ENCODE results near the gene CYP26B1.
"Not testable (repeated sequence)": the region's sequence is repeated elsewhere in the genome, so short reads cannot be mapped to it uniquely, and the experiment has no call there.

The CYP26B1 gene

GRCh38 chr2:72097276-72097675, 50.4 kb downstream of the CYP26B1 start:
- no peak overlapping the region for H3K27ac ChIP-seq
- no peaks in the 10 kb centered on the region for H3K9me3 ChIP-seq (ENCODE audit: low read depth, low read length)
- no peak for DNase-seq (ENCODE audit: low read depth, low spot score)
- no peak overlapping the region for H3K9ac ChIP-seq (ENCODE audit: insufficient read length)
- H3K4me3 ChIP-seq: no peak overlapping the region
- H3K36me3 ChIP-seq (ENCODE audit: insufficient read depth, low read length): no peaks in the 10 kb centered on the region
- TF ChIP-seq EZH2 (IDR thresholded peaks at IDR 0.05) (no peak), POLR2AphosphoS5 (IDR thresholded peaks at IDR 0.05; ENCODE audit: borderline replicate concordance, low read depth, low read length) (no peak), FOXP2 (optimal IDR thresholded peaks at IDR 0.05; ENCODE audit: control extremely low read depth, extremely low read length, insufficient read depth) (no peak)

- no peaks in the 10 kb centered on the region for H3K36me3 ChIP-seq (ENCODE audit: insufficient read depth, low read length)
- no peak for DNase-seq (ENCODE audit: low read depth, low spot score)
- no peak overlapping the region for H3K4me3 ChIP-seq
- H3K27ac ChIP-seq: no peak overlapping the region
- H3K9ac ChIP-seq (ENCODE audit: insufficient read length): no peak overlapping the region
- H3K9me3 ChIP-seq (ENCODE audit: low read depth, low read length): no peaks in the 10 kb centered on the region
- TF ChIP-seq POLR2AphosphoS5 (IDR thresholded peaks at IDR 0.05; ENCODE audit: borderline replicate concordance, low read depth, low read length) (no peak), EZH2 (IDR thresholded peaks at IDR 0.05) (no peak), FOXP2 (optimal IDR thresholded peaks at IDR 0.05; ENCODE audit: control extremely low read depth, extremely low read length, insufficient read depth) (no peak)
These were observed 51.5 kb downstream of the CYP26B1 start for GRCh38 chr2:72096181-72096580.

- no peak overlapping the region for H3K27ac ChIP-seq
- TF ChIP-seq POLR2AphosphoS5 (IDR thresholded peaks at IDR 0.05; ENCODE audit: borderline replicate concordance, low read depth, low read length): no peak
- no peaks in the 10 kb centered on the region for H3K9me3 ChIP-seq (ENCODE audit: low read depth, low read length)
- no peak overlapping the region for H3K4me3 ChIP-seq
- no peaks in the 10 kb centered on the region for H3K36me3 ChIP-seq (ENCODE audit: insufficient read depth, low read length)
- no peak overlapping the region for H3K9ac ChIP-seq (ENCODE audit: insufficient read length)
- no peak for DNase-seq (ENCODE audit: low read depth, low spot score)
These were observed 52.3 kb downstream of the CYP26B1 start for GRCh38 chr2:72095364-72095763.

- DNase-seq (ENCODE audit: low read depth, low spot score): no peak
- Histone ChIP-seq H3K9ac (ENCODE audit: insufficient read length) (no peak overlapping the region), H3K4me3 (no peak overlapping the region), H3K9me3 (ENCODE audit: low read depth, low read length) (no peaks in the 10 kb centered on the region), H3K27ac (no peak overlapping the region), H3K36me3 (ENCODE audit: insufficient read depth, low read length) (no peaks in the 10 kb centered on the region)
- TF ChIP-seq EZH2 (IDR thresholded peaks at IDR 0.05) (no peak), FOXP2 (optimal IDR thresholded peaks at IDR 0.05; ENCODE audit: control extremely low read depth, extremely low read length, insufficient read depth) (no peak), POLR2AphosphoS5 (IDR thresholded peaks at IDR 0.05; ENCODE audit: borderline replicate concordance, low read depth, low read length) (no peak)
These were observed 53.0 kb downstream of the CYP26B1 start for GRCh38 chr2:72094701-72095100.

GRCh38 chr2:72092111-72092510, 55.6 kb downstream of the CYP26B1 start:
- TF ChIP-seq EZH2 (IDR thresholded peaks at IDR 0.05) (no peak), POLR2AphosphoS5 (IDR thresholded peaks at IDR 0.05; ENCODE audit: borderline replicate concordance, low read depth, low read length) (no peak), FOXP2 (optimal IDR thresholded peaks at IDR 0.05; ENCODE audit: control extremely low read depth, extremely low read length, insufficient read depth) (no peak)
- H3K36me3 ChIP-seq (ENCODE audit: insufficient read depth, low read length): no peaks in the 10 kb centered on the region
- DNase-seq (ENCODE audit: low read depth, low spot score): no peak
- H3K4me3 ChIP-seq: no peak overlapping the region
- no peak overlapping the region for H3K27ac ChIP-seq
- no peaks in the 10 kb centered on the region for H3K9me3 ChIP-seq (ENCODE audit: low read depth, low read length)
- no peak overlapping the region for H3K9ac ChIP-seq (ENCODE audit: insufficient read length)

GRCh38 chr2:72090781-72091482, 56.7 kb downstream of the CYP26B1 start:
- Histone ChIP-seq H3K4me3 (no peak overlapping the region), H3K9me3 (ENCODE audit: low read depth, low read length) (no peaks in the 10 kb centered on the region), H3K36me3 (ENCODE audit: insufficient read depth, low read length) (no peaks in the 10 kb centered on the region), H3K27ac (no peak overlapping the region), H3K9ac (ENCODE audit: insufficient read length) (no peak overlapping the region)
- no peak for DNase-seq (ENCODE audit: low read depth, low spot score)
- TF ChIP-seq EZH2 (IDR thresholded peaks at IDR 0.05) (no peak), POLR2AphosphoS5 (IDR thresholded peaks at IDR 0.05; ENCODE audit: borderline replicate concordance, low read depth, low read length) (no peak), FOXP2 (optimal IDR thresholded peaks at IDR 0.05; ENCODE audit: control extremely low read depth, extremely low read length, insufficient read depth) (no peak)

GRCh38 chr2:72090271-72090720, 57.4 kb downstream of the CYP26B1 start:
- Histone ChIP-seq H3K36me3 (ENCODE audit: insufficient read depth, low read length) (no peaks in the 10 kb centered on the region), H3K9ac (ENCODE audit: insufficient read length) (no peak overlapping the region), H3K9me3 (ENCODE audit: low read depth, low read length) (no peaks in the 10 kb centered on the region), H3K4me3 (no peak overlapping the region), H3K27ac (no peak overlapping the region)
- TF ChIP-seq POLR2AphosphoS5 (IDR thresholded peaks at IDR 0.05; ENCODE audit: borderline replicate concordance, low read depth, low read length) (no peak), EZH2 (IDR thresholded peaks at IDR 0.05) (no peak), FOXP2 (optimal IDR thresholded peaks at IDR 0.05; ENCODE audit: control extremely low read depth, extremely low read length, insufficient read depth) (no peak)
- DNase-seq (ENCODE audit: low read depth, low spot score): no peak

GRCh38 chr2:72089537-72089936, 58.1 kb downstream of the CYP26B1 start:
- H3K27ac ChIP-seq: no peak overlapping the region
- TF ChIP-seq FOXP2 (optimal IDR thresholded peaks at IDR 0.05; ENCODE audit: control extremely low read depth, extremely low read length, insufficient read depth): no peak
- TF ChIP-seq EZH2 (IDR thresholded peaks at IDR 0.05): no peak
- TF ChIP-seq POLR2AphosphoS5 (IDR thresholded peaks at IDR 0.05; ENCODE audit: borderline replicate concordance, low read depth, low read length): no peak
- DNase-seq (ENCODE audit: low read depth, low spot score): no peak
- no peak overlapping the region for H3K9ac ChIP-seq (ENCODE audit: insufficient read length)
- no peaks in the 10 kb centered on the region for H3K9me3 ChIP-seq (ENCODE audit: low read depth, low read length)
- H3K36me3 ChIP-seq (ENCODE audit: insufficient read depth, low read length): no peaks in the 10 kb centered on the region
- no peak overlapping the region for H3K4me3 ChIP-seq

- no peak overlapping the region for H3K9ac ChIP-seq (ENCODE audit: insufficient read length)
- no peak for DNase-seq (ENCODE audit: low read depth, low spot score)
- H3K27ac ChIP-seq: no peak overlapping the region
- no peaks in the 10 kb centered on the region for H3K9me3 ChIP-seq (ENCODE audit: low read depth, low read length)
- no peaks in the 10 kb centered on the region for H3K36me3 ChIP-seq (ENCODE audit: insufficient read depth, low read length)
- TF ChIP-seq EZH2 (IDR thresholded peaks at IDR 0.05): no peak
- TF ChIP-seq POLR2AphosphoS5 (IDR thresholded peaks at IDR 0.05; ENCODE audit: borderline replicate concordance, low read depth, low read length): no peak
- no peak for TF ChIP-seq FOXP2 (optimal IDR thresholded peaks at IDR 0.05; ENCODE audit: control extremely low read depth, extremely low read length, insufficient read depth)
- H3K4me3 ChIP-seq: no peak overlapping the region
These were observed 58.6 kb downstream of the CYP26B1 start for GRCh38 chr2:72089028-72089427.

GRCh38 chr2:72086871-72087633, 60.6 kb downstream of the CYP26B1 start:
- not testable (repeated sequence) for H3K9me3 ChIP-seq (ENCODE audit: low read depth, low read length); H3K9ac ChIP-seq (ENCODE audit: insufficient read length); H3K36me3 ChIP-seq (ENCODE audit: insufficient read depth, low read length); DNase-seq (ENCODE audit: low read depth, low spot score); H3K4me3 ChIP-seq; H3K27ac ChIP-seq

Measured in SK-N-MC (cell line).